Testis (tissue), 2 donors: ENCODE results near the gene WDR73.

Experiments used
- POLR2A ChIP-seq: fragments of 450-650 bp; IDR thresholded peaks from one replicate; pipeline ENCODE4 v1.6.1; 2017; ENCODE audit warnings: antibody characterized with exemption, mild to moderate bottlenecking, moderate library complexity
- TF ChIP-seq, protein P1 (sequence below), 3 experiments: fragments of 450-650 bp in 2 of 3; fragments of 200-600 bp in 1 of 3; sonication (generic) in 1 of 3; IDR thresholded peaks; one replicate each; pipeline ENCODE4 v1.5.1; 2016 to 2019; ENCODE audit warnings: antibody characterized with exemption in 3 of 3, mild to moderate bottlenecking in 2 of 3, moderate library complexity in 1 of 3

DNA sequence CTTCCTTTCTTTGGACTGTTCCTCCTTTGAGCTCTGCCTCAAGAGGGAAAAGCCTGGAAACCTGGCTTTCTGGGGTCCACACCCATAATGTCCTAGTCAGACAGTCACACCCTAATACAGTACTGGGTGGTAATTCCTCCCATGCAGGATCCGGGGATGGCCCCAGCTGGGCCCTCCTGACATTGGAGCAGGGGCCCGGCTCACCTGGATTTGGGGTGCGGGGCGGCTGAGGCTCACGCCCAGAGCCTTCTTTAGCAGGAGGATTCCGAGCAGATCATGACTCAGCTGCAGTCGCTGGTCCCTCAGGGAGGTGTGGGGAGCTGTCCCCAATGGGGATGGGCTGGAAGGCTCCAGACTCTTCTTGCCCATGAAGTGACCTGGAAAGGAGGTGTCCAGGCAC, 2.9 kb upstream of the WDR73 start:
- TF ChIP-seq, protein P1, sequence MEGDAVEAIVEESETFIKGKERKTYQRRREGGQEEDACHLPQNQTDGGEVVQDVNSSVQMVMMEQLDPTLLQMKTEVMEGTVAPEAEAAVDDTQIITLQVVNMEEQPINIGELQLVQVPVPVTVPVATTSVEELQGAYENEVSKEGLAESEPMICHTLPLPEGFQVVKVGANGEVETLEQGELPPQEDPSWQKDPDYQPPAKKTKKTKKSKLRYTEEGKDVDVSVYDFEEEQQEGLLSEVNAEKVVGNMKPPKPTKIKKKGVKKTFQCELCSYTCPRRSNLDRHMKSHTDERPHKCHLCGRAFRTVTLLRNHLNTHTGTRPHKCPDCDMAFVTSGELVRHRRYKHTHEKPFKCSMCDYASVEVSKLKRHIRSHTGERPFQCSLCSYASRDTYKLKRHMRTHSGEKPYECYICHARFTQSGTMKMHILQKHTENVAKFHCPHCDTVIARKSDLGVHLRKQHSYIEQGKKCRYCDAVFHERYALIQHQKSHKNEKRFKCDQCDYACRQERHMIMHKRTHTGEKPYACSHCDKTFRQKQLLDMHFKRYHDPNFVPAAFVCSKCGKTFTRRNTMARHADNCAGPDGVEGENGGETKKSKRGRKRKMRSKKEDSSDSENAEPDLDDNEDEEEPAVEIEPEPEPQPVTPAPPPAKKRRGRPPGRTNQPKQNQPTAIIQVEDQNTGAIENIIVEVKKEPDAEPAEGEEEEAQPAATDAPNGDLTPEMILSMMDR (IDR thresholded peaks at IDR 0.05) = no peak
- no peak for TF ChIP-seq POLR2A
